Panc1 (cell line): ENCODE measurements around the gene MGAT4A. TPM values are rescaled to one million over a fixed set of nuclear protein-coding genes. Genes with fewer than 3 reads are reported as not detected.

ENCODE experiments used
- ATAC-seq: fragments of 200-7000 bp; cut with Tn5 transposase; 2 replicates; pipeline ENCODE4 v1.9.1; 2020; ENCODE audit warnings: mild to moderate bottlenecking, moderate library complexity
- BruUV-seq: library from RNA; stranded (reverse); fragments of 400-500 nt; replicated peaks from 2 replicates; lab custom pipeline; 2021; lab: Mats Ljungman, UMichigan
- CTCF ChIA-PET: fragments of 300-600 bp; sonication (Branson Sonifier 250); formaldehyde crosslinking; loops from one replicate; lab custom pipeline; 2022; ENCODE audit warnings: antibody characterized with exemption; lab: Charles Lee
- POLR2A ChIA-PET: fragments of 300-600 bp; sonication (Branson Sonifier 250); formaldehyde crosslinking; loops from one replicate; lab custom pipeline; 2022; ENCODE audit warnings: antibody characterized with exemption; lab: Charles Lee
- DNase-seq: peaks from one replicate; pipeline ENCODE4 v3.0.0-alpha.2; 2010; ENCODE audit warnings: low read depth, low spot score
- H3K27ac ChIP-seq: 2 replicates; pipeline ENCODE4 v1.5.1; 2011; ENCODE audit warnings: mild to moderate bottlenecking, low read length, inconsistent platforms
- H3K27me3 ChIP-seq: fragments of 200-500 bp; sonication (Bioruptor generic); 2 replicates; pipeline ENCODE4 v1.6.0; 2014; ENCODE audit warnings: low read length, inconsistent platforms; ENCODE audit not compliant: control insufficient read depth, insufficient read depth
- H3K36me3 ChIP-seq: fragments of 200-500 bp; sonication (Bioruptor generic); 2 replicates; pipeline ENCODE4 v1.5.1; 2014; ENCODE audit warnings: inconsistent platforms, mild to moderate bottlenecking, low read length, moderate library complexity; ENCODE audit not compliant: control insufficient read depth, insufficient read depth
- H3K4me1 ChIP-seq: 2 replicates; pipeline ENCODE4 v1.5.1; 2011; ENCODE audit warnings: inconsistent platforms, mild to moderate bottlenecking, low read length, moderate library complexity; ENCODE audit not compliant: control insufficient read depth, insufficient read depth
- H3K4me3 ChIP-seq, 2 experiments: 2 replicates each; pipeline ENCODE4 v1.5.1; 2011 to 2012; ENCODE audit warnings: low read depth in 2 of 2, low read length in 2 of 2, mild to moderate bottlenecking in 2 of 2, inconsistent platforms in 1 of 2, moderate library complexity in 1 of 2
- H3K9me3 ChIP-seq: fragments of 200-500 bp; sonication (Bioruptor generic); 2 replicates; pipeline ENCODE4 v1.5.1; 2014; ENCODE audit warnings: low read depth, mild to moderate bottlenecking, inconsistent platforms, low read length, moderate library complexity; ENCODE audit not compliant: control insufficient read depth, insufficient read depth
- POLR2AphosphoS5 ChIP-seq: IDR thresholded peaks from 2 replicates; pipeline ENCODE4 v1.6.1; 2012; ENCODE audit warnings: mild to moderate bottlenecking, low read depth, low read length, moderate library complexity
- REST ChIP-seq, 2 experiments: IDR thresholded peaks; 2 replicates each; pipeline ENCODE4 v1.6.1; 2011 to 2012; ENCODE audit warnings: low read depth in 2 of 2, control low read depth in 1 of 2, low read length in 1 of 2, mild to moderate bottlenecking in 1 of 2, moderate library complexity in 1 of 2; ENCODE audit not compliant: insufficient read depth in 1 of 2
- SIN3A ChIP-seq: IDR thresholded peaks from 2 replicates; pipeline ENCODE4 v1.6.1; 2012; ENCODE audit warnings: low read depth, mild to moderate bottlenecking, low read length, moderate library complexity, borderline replicate concordance; ENCODE audit not compliant: insufficient read depth
- TCF7L2 ChIP-seq: IDR thresholded peaks from 2 replicates; pipeline ENCODE4 v1.6.1; 2011; ENCODE audit warnings: mild to moderate bottlenecking, low read depth, low read length, inconsistent platforms
- in situ Hi-C: cut with HindIII; loops from 2 replicates; pipeline ENCODE4 v1.10.0; 2016; ENCODE audit warnings: low sequenced_read_pairs, low pct_unique_long_range_greater_than_20kb
- intact Hi-C: fragments of 100-400 bp; cut with micrococcal nuclease; formaldehyde crosslinking; loops from one replicate; pipeline ENCODE4 v1.10.0; 2022; ENCODE audit not compliant: unreplicated experiment
- total RNA-seq: library from RNA; stranded (reverse); gene quantifications from one replicate; pipeline ENCODE4 v1.2.1, GENCODE V29; 2021; ENCODE audit not compliant: unreplicated experiment
- TF ChIP-seq, protein P1 (sequence below): fragments of 450-650 bp; IDR thresholded peaks from 2 replicates; pipeline ENCODE4 v1.5.1; 2017; ENCODE audit warnings: mild to moderate bottlenecking

The MGAT4A gene
- total RNA-seq, 1 experiment from 2014 or later: 4.4 TPM

DNA sequence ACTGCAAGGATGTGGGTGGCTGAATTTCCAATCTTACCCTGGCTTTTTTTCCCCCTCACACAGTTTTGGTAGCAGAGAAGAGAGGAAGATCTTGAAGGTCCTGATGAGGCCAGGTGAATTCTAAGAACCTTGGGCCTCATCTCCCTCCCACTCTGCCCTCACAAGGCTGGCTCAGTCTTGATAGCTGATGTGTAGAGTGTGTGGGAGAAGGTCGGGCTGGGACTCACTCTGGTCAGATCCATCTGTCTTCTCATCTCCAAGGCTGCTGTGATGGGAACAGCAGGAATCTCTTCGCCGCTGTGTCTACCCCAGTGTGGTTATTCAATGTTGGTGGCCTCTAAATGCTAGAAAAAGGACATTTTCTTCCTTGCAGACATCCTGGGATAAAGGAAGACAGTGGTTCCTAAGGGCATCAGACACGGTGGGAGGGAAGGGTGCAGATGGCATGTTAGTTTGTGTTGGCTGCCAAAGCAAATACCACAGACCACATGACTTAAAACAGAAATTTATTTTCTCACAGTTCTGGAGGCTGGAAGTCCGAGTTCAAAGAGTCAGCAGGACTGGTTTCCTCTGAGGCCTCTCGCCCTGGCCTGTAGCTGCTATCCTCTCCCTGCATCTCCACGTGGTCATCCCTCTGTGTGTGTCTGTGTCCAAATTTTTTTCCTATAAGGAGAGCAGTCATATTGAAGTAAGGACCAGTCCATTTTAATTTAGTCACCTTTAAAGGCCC, 37.6 kb upstream of the MGAT4A start:
- intact Hi-C loops (no loop called here), in situ Hi-C loops (no loop called here)
- no peaks in the 10 kb centered on the region for H3K27me3 ChIP-seq
- no peaks in the 10 kb centered on the region for H3K9me3 ChIP-seq
- no TSS peak for BruUV-seq
- no peaks in the 10 kb centered on the region; the same call in 1 of the 2 replicates for H3K4me1 ChIP-seq
- H3K36me3 ChIP-seq: no peaks in the 10 kb centered on the region
- ATAC-seq (peak; percentile 61; the same call in 1 of the 2 replicates), DNase-seq (no peak)
- H3K27ac ChIP-seq: no peak overlapping the region
- POLR2A ChIA-PET: no interaction called here
- CTCF ChIA-PET: no interaction called here
- no peak for TF ChIP-seq REST (IDR thresholded peaks at IDR 0.05; ENCODE audit: insufficient read depth in 1 of 2, low read depth in 2 of 2, low read length in 1 of 2)
- no peak overlapping the region for H3K4me3 ChIP-seq

GRCh38 chr2:98764499-98764898, 33.6 kb upstream of the MGAT4A start:
- ChIA-PET CTCF (no interaction called here), POLR2A (no interaction called here)
- no peak for TF ChIP-seq REST (IDR thresholded peaks at IDR 0.05; ENCODE audit: insufficient read depth in 1 of 2, low read depth in 2 of 2, low read length in 1 of 2)
- TF ChIP-seq, protein P1, sequence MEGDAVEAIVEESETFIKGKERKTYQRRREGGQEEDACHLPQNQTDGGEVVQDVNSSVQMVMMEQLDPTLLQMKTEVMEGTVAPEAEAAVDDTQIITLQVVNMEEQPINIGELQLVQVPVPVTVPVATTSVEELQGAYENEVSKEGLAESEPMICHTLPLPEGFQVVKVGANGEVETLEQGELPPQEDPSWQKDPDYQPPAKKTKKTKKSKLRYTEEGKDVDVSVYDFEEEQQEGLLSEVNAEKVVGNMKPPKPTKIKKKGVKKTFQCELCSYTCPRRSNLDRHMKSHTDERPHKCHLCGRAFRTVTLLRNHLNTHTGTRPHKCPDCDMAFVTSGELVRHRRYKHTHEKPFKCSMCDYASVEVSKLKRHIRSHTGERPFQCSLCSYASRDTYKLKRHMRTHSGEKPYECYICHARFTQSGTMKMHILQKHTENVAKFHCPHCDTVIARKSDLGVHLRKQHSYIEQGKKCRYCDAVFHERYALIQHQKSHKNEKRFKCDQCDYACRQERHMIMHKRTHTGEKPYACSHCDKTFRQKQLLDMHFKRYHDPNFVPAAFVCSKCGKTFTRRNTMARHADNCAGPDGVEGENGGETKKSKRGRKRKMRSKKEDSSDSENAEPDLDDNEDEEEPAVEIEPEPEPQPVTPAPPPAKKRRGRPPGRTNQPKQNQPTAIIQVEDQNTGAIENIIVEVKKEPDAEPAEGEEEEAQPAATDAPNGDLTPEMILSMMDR: no peak
- TF ChIP-seq POLR2AphosphoS5: no peak
- TF ChIP-seq SIN3A: no peak
- no peak for TF ChIP-seq TCF7L2
- in situ Hi-C loops (no loop called here), intact Hi-C loops (no loop called here)
- DNase-seq (no peak), ATAC-seq (no peak)
- Histone ChIP-seq H3K36me3 (no peaks in the 10 kb centered on the region), H3K27ac (no peak overlapping the region), H3K4me1 (no peaks in the 10 kb centered on the region), H3K27me3 (no peaks in the 10 kb centered on the region), H3K9me3 (no peaks in the 10 kb centered on the region), H3K4me3 (no peak overlapping the region)
- BruUV-seq: no TSS peak
